ENCODE results near the gene MOGAT3. TPM values are rescaled to one million over a fixed set of nuclear protein-coding genes. Genes with fewer than 3 reads are reported as not detected.

MOGAT3 gene
- total RNA-seq, 1 experiment from 2014 or later, result 0.15 TPM

DNA sequence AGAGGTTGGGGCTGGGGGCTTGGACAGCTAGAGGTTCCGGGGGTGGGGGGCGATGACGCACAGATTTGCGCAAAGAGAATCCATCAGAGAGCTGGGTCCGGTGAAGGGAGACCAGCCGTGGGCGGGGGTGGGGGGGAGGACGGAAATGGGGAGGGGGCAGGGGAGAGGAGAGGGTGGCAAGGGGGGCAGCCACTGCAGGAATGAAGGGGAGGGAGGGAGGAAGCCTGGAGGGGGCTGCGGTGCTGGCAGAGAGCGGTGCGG, 34.3 kb downstream of the MOGAT3 start:
- Histone ChIP-seq H2BK12ac (ENCODE audit: insufficient read length, low read depth, low read length) (no peak overlapping the region), H3K27me3 (ENCODE audit: insufficient read depth, low read length) (peaks cover 28% of the 10 kb centered on the region), H2BK120ac (ENCODE audit: low read depth, low read length, poor library complexity, severe bottlenecking) (no peak overlapping the region), H3K27ac (ENCODE audit: insufficient read length, low read depth, low read length) (no peak overlapping the region), H3K23me2 (ENCODE audit: insufficient read length, low read depth, low read length, poor library complexity, severe bottlenecking) (peaks cover 50% of the 10 kb centered on the region), H3K79me2 (ENCODE audit: insufficient read depth, low read length) (no peaks in the 10 kb centered on the region), H4K8ac (replicated peaks; ENCODE audit: insufficient read length, low read depth, low read length) (no peak overlapping the region), H2BK20ac (ENCODE audit: low read depth, low read length, poor library complexity, severe bottlenecking) (no peak overlapping the region), H4K20me1 (ENCODE audit: control insufficient read depth, insufficient read depth, insufficient read length) (no peaks in the 10 kb centered on the region), H3K9me3 (ENCODE audit: control insufficient read depth, low read depth, low read length) (no peaks in the 10 kb centered on the region), H2AK5ac (ENCODE audit: insufficient read length, low read length) (no peak overlapping the region), H3K23ac (ENCODE audit: insufficient read length, low read depth, low read length) (no peak overlapping the region), H3K4me1 (ENCODE audit: insufficient read depth, low read length) (peaks cover 18% of the 10 kb centered on the region; the same call in 1 of the 2 replicates), H3K14ac (ENCODE audit: insufficient read depth, low read length) (no peak overlapping the region), H2BK15ac (ENCODE audit: low read depth, low read length) (no peak overlapping the region), H4K5ac (ENCODE audit: insufficient read length, low read depth, low read length) (no peak overlapping the region), H3K9ac (ENCODE audit: extremely low read depth, insufficient read length, low read length) (no peak overlapping the region), H3T11ph (ENCODE audit: low read length) (no peak overlapping the region), H3K79me1 (ENCODE audit: insufficient read depth, low read depth, low read length, poor library complexity, severe bottlenecking) (no peaks in the 10 kb centered on the region), H3K56ac (ENCODE audit: insufficient read length, low read depth, low read length) (no peak overlapping the region), H3K18ac (ENCODE audit: insufficient read length, low read depth, low read length) (no peak overlapping the region), H4K91ac (ENCODE audit: insufficient read length, low read depth, low read length) (no peak overlapping the region), H3K4me2 (ENCODE audit: insufficient read depth, insufficient read length, low read length) (peak overlapping the region; percentile 63), H2BK5ac (ENCODE audit: insufficient read length, low read length) (no peak overlapping the region), H2AFZ (ENCODE audit: low read length) (no peak overlapping the region), H3K4ac (ENCODE audit: low read depth, low read length) (no peak overlapping the region)
- peaks cover 68% of the 10 kb centered on the region for H3K27me3 Mint-ChIP-seq (ENCODE audit: low read depth)
- no peak for DNase-seq
- H3K4me1 Mint-ChIP-seq, result peaks cover 58 to 70% of the 10 kb centered on the region in 2 experiments
- H3K27ac Mint-ChIP-seq, result no peak overlapping the region
- no peaks in the 10 kb centered on the region for H3K36me3 Mint-ChIP-seq (ENCODE audit: insufficient read depth in 1 of 3, low read depth in 3 of 3)
- H3K4me3 Mint-ChIP-seq, result peak overlapping the region; percentile 82 to 87
- no CpG with 5 or more reads among the region's 11 CpGs for WGBS (ENCODE audit: extremely low coverage, insufficient read length, low lambda C conversion rate)
- no peaks in the 10 kb centered on the region for H3K9me3 Mint-ChIP-seq
- TF ChIP-seq, protein P1, sequence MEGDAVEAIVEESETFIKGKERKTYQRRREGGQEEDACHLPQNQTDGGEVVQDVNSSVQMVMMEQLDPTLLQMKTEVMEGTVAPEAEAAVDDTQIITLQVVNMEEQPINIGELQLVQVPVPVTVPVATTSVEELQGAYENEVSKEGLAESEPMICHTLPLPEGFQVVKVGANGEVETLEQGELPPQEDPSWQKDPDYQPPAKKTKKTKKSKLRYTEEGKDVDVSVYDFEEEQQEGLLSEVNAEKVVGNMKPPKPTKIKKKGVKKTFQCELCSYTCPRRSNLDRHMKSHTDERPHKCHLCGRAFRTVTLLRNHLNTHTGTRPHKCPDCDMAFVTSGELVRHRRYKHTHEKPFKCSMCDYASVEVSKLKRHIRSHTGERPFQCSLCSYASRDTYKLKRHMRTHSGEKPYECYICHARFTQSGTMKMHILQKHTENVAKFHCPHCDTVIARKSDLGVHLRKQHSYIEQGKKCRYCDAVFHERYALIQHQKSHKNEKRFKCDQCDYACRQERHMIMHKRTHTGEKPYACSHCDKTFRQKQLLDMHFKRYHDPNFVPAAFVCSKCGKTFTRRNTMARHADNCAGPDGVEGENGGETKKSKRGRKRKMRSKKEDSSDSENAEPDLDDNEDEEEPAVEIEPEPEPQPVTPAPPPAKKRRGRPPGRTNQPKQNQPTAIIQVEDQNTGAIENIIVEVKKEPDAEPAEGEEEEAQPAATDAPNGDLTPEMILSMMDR (conservative IDR thresholded peaks at IDR 0.05), result no peak
